ENCODE measurements around the gene THAP4.

DNA sequence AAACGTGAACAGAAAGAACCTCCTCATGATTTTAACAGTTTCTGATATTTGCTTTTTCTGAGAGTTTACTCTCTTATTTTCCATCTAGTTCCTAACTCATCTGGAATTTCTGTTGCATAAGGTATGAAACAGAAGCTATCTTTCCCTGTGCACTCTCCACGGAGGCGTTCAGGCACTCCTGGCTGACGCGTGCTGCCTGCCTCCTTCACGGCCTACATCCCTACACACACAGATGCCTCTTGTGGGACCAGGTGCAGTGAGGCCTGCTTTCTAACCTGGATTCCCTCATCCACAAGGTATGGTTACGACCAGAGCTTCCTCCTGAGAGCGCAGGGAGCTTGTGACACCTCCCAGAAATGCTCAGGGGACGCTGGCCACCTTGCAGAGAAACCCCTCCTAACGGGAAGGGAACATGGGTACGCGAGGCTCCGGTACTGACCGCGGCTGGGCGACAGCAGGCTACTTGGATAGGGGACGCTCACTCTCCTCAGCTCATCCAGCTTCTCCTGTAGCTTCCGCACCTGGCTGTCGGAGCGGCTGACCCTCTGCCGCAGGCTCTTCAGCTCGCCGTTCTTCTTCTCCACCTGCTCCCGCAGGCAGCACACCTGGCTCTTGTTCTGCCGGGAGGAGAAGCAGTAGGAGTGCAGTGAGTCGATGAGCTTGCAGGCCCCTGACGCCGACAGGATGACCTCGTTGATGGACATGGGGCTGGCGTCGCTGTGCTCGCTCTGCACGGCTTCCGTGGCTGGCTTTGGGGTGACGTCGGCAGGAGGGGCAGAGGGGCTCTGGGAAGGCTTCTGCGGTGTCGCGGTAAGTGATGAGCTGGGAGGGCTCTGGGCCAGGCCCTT is 4.3 kb downstream of the THAP4 start:
- TF ChIP-seq MYC (IDR thresholded peaks at IDR 0.05; ENCODE audit: low read depth, low read length) (no peak), POLR2A (IDR thresholded peaks at IDR 0.05; ENCODE audit: extremely low read depth, insufficient read length) (no peak)

Data from NB4 (cell line).